ENCODE results near the gene METAP1. TPM values are rescaled to one million over a fixed set of nuclear protein-coding genes. Genes with fewer than 3 reads are reported as not detected.

The METAP1 gene
- total and polyA plus RNA-seq, 2 of the 8 experiments (the other 6 are each of a cell fraction or from before 2014, with no cell fraction given): 50.6 to 85.2 TPM

GRCh38 chr4:99100876-99101275, 105.4 kb downstream of the METAP1 start (continued):
- TF ChIP-seq CHD7 (IDR thresholded peaks at IDR 0.05; ENCODE audit: insufficient replicate concordance, low read length): no peak
